ENCODE data around the gene SHROOM3. TPM values are rescaled to one million over a fixed set of nuclear protein-coding genes. Genes with fewer than 3 reads are reported as not detected.

The SHROOM3 gene
- total RNA-seq, 2 experiments from 2014 or later, result not detected

- Histone ChIP-seq H3K36me3 (ENCODE audit: insufficient read depth, low read length) (no peaks in the 10 kb centered on the region), H3K9me3 (ENCODE audit: control insufficient read depth in 1 of 2, insufficient read depth in 1 of 2, low read length in 2 of 2) (peaks cover 0 to 3% of the 10 kb centered on the region in 2 experiments), H3K4me3 (ENCODE audit: low read length) (no peak overlapping the region), H3K27me3 (ENCODE audit: control insufficient read depth in 1 of 2, insufficient read depth in 2 of 2, low read length in 2 of 2) (no peaks in the 10 kb centered on the region), H3K27ac (ENCODE audit: low read depth in 1 of 2, low read length in 2 of 2) (no peak overlapping the region), H3K4me1 (ENCODE audit: insufficient read depth, low read length) (no peaks in the 10 kb centered on the region)
- ChIA-PET POLR2A (no interaction called here), CTCF (no interaction called here)
- Mint-ChIP-seq H3K4me1 (ENCODE audit: low read depth) (no peaks in the 10 kb centered on the region), H3K27me3 (peaks cover 1% of the 10 kb centered on the region), H3K4me3 (no peak overlapping the region), H3K9me3 (peaks cover 5% of the 10 kb centered on the region), H3K27ac (no peak overlapping the region), H3K36me3 (ENCODE audit: low read depth) (no peaks in the 10 kb centered on the region)
- ATAC-seq (ENCODE audit: poor library complexity) (no peak), DNase-seq (no peak)
- intact Hi-C loops (cut with DNase I, micrococcal nuclease), result no loop called here
- no peak for TF ChIP-seq CTCF (IDR thresholded peaks at IDR 0.05)
Measured at GRCh38 chr4:76809594-76810305, 374.7 kb downstream of the SHROOM3 start.

- H3K9me3 ChIP-seq (ENCODE audit: control insufficient read depth in 1 of 2, insufficient read depth in 1 of 2, low read length in 2 of 2), result peaks cover 0 to 3% of the 10 kb centered on the region in 2 experiments
- intact Hi-C loops (cut with DNase I, micrococcal nuclease), result no loop called here
- POLR2A ChIA-PET, result no interaction called here
- H3K27ac Mint-ChIP-seq, result no peak overlapping the region
- no peaks in the 10 kb centered on the region for H3K27me3 ChIP-seq (ENCODE audit: control insufficient read depth in 1 of 2, insufficient read depth in 2 of 2, low read length in 2 of 2)
- no peaks in the 10 kb centered on the region for H3K36me3 ChIP-seq (ENCODE audit: insufficient read depth, low read length)
- no peaks in the 10 kb centered on the region for H3K4me1 Mint-ChIP-seq (ENCODE audit: low read depth)
- no peak for TF ChIP-seq CTCF (IDR thresholded peaks at IDR 0.05)
- H3K27me3 Mint-ChIP-seq, result no peaks in the 10 kb centered on the region
- DNase-seq (no peak), ATAC-seq (ENCODE audit: poor library complexity) (no peak)
- no peaks in the 10 kb centered on the region for H3K36me3 Mint-ChIP-seq (ENCODE audit: low read depth)
- no peak overlapping the region for H3K27ac ChIP-seq (ENCODE audit: low read depth in 1 of 2, low read length in 2 of 2)
- CTCF ChIA-PET, result no interaction called here
- no peak overlapping the region for H3K4me3 Mint-ChIP-seq
- peaks cover 11% of the 10 kb centered on the region for H3K9me3 Mint-ChIP-seq
- no peaks in the 10 kb centered on the region for H3K4me1 ChIP-seq (ENCODE audit: insufficient read depth, low read length)
- no peak overlapping the region for H3K4me3 ChIP-seq (ENCODE audit: low read length)
Measured at GRCh38 chr4:76811604-76812412, 376.8 kb downstream of the SHROOM3 start.

GRCh38 chr4:76813070-76813469, 378.0 kb downstream of the SHROOM3 start:
- CTCF ChIA-PET, result interaction anchor here (0.7 kb wide), 1 partner anchor 30 kb away, joined by 3 read pairs; no protein-coding TSS in a partner anchor
- TF ChIP-seq CTCF (IDR thresholded peaks at IDR 0.05), result no peak
- POLR2A ChIA-PET, result no interaction called here

More at GRCh38 chr4:76813070-76813469, 378.0 kb downstream of the SHROOM3 start:
- Mint-ChIP-seq H3K4me1 (ENCODE audit: low read depth) (no peaks in the 10 kb centered on the region), H3K27me3 (no peaks in the 10 kb centered on the region), H3K4me3 (no peak overlapping the region), H3K36me3 (ENCODE audit: low read depth) (no peaks in the 10 kb centered on the region), H3K9me3 (peaks cover 11% of the 10 kb centered on the region), H3K27ac (no peak overlapping the region)
- intact Hi-C loops (cut with DNase I, micrococcal nuclease), result no loop called here
- no peak overlapping the region for H3K4me3 ChIP-seq (ENCODE audit: low read length)
- ATAC-seq (ENCODE audit: poor library complexity) (no peak), DNase-seq (no peak)
- no peaks in the 10 kb centered on the region for H3K27me3 ChIP-seq (ENCODE audit: control insufficient read depth in 1 of 2, insufficient read depth in 2 of 2, low read length in 2 of 2)
- H3K9me3 ChIP-seq (ENCODE audit: control insufficient read depth in 1 of 2, insufficient read depth in 1 of 2, low read length in 2 of 2), result peaks cover 0 to 3% of the 10 kb centered on the region in 2 experiments
- H3K27ac ChIP-seq (ENCODE audit: low read depth in 1 of 2, low read length in 2 of 2), result no peak overlapping the region
- no peaks in the 10 kb centered on the region for H3K4me1 ChIP-seq (ENCODE audit: insufficient read depth, low read length)
- H3K36me3 ChIP-seq (ENCODE audit: insufficient read depth, low read length), result no peaks in the 10 kb centered on the region
